ENCODE measurements around the gene KL. TPM values are rescaled to one million over a fixed set of nuclear protein-coding genes. Genes with fewer than 3 reads are reported as not detected.

Gene KL
- total RNA-seq, 1 experiment from 2014 or later = not detected

- TF ChIP-seq MXD4 (CRISPR knock-in tag; IDR thresholded peaks at IDR 0.05; ENCODE audit: borderline replicate concordance) (no peak), GTF2I (CRISPR knock-in tag; conservative IDR thresholded peaks at IDR 0.05) (no peak), SOX15 (CRISPR knock-in tag; IDR thresholded peaks at IDR 0.05) (no peak)
- TF ChIP-seq, protein P1, sequence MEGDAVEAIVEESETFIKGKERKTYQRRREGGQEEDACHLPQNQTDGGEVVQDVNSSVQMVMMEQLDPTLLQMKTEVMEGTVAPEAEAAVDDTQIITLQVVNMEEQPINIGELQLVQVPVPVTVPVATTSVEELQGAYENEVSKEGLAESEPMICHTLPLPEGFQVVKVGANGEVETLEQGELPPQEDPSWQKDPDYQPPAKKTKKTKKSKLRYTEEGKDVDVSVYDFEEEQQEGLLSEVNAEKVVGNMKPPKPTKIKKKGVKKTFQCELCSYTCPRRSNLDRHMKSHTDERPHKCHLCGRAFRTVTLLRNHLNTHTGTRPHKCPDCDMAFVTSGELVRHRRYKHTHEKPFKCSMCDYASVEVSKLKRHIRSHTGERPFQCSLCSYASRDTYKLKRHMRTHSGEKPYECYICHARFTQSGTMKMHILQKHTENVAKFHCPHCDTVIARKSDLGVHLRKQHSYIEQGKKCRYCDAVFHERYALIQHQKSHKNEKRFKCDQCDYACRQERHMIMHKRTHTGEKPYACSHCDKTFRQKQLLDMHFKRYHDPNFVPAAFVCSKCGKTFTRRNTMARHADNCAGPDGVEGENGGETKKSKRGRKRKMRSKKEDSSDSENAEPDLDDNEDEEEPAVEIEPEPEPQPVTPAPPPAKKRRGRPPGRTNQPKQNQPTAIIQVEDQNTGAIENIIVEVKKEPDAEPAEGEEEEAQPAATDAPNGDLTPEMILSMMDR (IDR thresholded peaks at IDR 0.05) = no peak
Observed at GRCh38 chr13:32988608-32989289, 27.5 kb upstream of the KL start (continued).

DNA sequence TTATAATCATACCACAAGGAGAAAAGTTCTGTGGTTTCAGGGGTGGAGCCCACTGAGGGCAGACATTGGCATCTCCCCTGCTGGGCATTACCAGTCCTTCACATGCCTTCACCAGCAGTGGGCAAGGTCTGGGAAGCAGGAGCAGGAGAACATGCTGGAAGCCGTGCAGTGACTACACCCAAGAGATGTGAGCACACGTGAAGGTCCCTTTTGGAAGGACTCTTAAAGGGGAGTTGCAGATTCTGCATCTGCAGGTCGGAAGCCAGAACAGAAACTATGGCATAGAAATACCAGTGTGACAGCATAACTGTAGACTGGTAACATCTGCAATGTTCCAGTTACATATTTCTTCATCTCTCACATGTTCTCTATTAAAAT lies 26.9 kb upstream of the KL start:
- no peak for DNase-seq (ENCODE audit: low spot score)
- Mint-ChIP-seq H3K4me3 (no peak overlapping the region), H3K27me3 (ENCODE audit: low read depth) (peaks cover 2% of the 10 kb centered on the region; the same call in 1 of the 2 replicates), H3K4me1 (no peaks in the 10 kb centered on the region), H3K36me3 (no peaks in the 10 kb centered on the region), H3K27ac (no peak overlapping the region), H3K9me3 (peaks cover 16% of the 10 kb centered on the region)
- TF ChIP-seq, protein P2, sequence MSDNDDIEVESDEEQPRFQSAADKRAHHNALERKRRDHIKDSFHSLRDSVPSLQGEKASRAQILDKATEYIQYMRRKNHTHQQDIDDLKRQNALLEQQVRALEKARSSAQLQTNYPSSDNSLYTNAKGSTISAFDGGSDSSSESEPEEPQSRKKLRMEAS (CRISPR knock-in tag; IDR thresholded peaks at IDR 0.05) = no peak
- POLR2A ChIA-PET = no interaction called here
- ATAC-seq = no peak
- CTCF ChIA-PET = no interaction called here

DNA sequence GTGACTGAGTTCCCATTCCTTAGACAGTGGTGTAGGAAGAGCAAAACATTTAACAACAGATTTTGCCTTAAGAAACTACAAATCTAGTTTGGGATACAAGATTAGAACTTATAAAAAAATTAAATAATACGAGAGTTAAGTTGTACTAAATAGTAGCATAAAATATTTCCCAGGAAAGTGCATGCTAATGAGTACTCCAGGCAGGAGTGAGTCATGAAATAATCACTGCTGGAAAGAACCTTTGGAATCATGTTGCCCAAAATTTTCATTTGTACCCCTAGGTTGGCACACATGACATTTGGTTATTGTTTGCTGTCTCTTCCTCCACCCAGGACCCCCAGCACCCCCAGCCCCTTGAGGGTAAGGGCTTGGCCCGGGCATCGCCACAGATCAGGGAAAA lies 26.3 kb upstream of the KL start:
- CTCF ChIA-PET = no interaction called here
- POLR2A ChIA-PET = no interaction called here
- Mint-ChIP-seq H3K36me3 (no peaks in the 10 kb centered on the region), H3K9me3 (peaks cover 11% of the 10 kb centered on the region), H3K4me1 (no peaks in the 10 kb centered on the region), H3K4me3 (no peak overlapping the region), H3K27me3 (ENCODE audit: low read depth) (peaks cover 2% of the 10 kb centered on the region; the same call in 1 of the 2 replicates), H3K27ac (no peak overlapping the region)
- DNase-seq (ENCODE audit: low spot score) (no peak), ATAC-seq (no peak)
- TF ChIP-seq PREB (CRISPR knock-in tag; IDR thresholded peaks at IDR 0.05; ENCODE audit: borderline replicate concordance) = no peak
- TF ChIP-seq HMGXB4 (CRISPR knock-in tag; IDR thresholded peaks at IDR 0.05) = no peak
- no peak for TF ChIP-seq ETV6 (CRISPR knock-in tag; IDR thresholded peaks at IDR 0.05)
- TF ChIP-seq SMAD3 (CRISPR knock-in tag; IDR thresholded peaks at IDR 0.05; ENCODE audit: borderline replicate concordance) = no peak
- TF ChIP-seq, protein P1 (IDR thresholded peaks at IDR 0.05) = no peak
- TF ChIP-seq, protein P3, sequence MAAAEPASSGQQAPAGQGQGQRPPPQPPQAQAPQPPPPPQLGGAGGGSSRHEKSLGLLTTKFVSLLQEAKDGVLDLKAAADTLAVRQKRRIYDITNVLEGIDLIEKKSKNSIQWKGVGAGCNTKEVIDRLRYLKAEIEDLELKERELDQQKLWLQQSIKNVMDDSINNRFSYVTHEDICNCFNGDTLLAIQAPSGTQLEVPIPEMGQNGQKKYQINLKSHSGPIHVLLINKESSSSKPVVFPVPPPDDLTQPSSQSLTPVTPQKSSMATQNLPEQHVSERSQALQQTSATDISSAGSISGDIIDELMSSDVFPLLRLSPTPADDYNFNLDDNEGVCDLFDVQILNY (CRISPR knock-in tag; IDR thresholded peaks at IDR 0.05) = no peak
- no peak for TF ChIP-seq ZNF671 (CRISPR knock-in tag; IDR thresholded peaks at IDR 0.05)
- TF ChIP-seq, protein P4, sequence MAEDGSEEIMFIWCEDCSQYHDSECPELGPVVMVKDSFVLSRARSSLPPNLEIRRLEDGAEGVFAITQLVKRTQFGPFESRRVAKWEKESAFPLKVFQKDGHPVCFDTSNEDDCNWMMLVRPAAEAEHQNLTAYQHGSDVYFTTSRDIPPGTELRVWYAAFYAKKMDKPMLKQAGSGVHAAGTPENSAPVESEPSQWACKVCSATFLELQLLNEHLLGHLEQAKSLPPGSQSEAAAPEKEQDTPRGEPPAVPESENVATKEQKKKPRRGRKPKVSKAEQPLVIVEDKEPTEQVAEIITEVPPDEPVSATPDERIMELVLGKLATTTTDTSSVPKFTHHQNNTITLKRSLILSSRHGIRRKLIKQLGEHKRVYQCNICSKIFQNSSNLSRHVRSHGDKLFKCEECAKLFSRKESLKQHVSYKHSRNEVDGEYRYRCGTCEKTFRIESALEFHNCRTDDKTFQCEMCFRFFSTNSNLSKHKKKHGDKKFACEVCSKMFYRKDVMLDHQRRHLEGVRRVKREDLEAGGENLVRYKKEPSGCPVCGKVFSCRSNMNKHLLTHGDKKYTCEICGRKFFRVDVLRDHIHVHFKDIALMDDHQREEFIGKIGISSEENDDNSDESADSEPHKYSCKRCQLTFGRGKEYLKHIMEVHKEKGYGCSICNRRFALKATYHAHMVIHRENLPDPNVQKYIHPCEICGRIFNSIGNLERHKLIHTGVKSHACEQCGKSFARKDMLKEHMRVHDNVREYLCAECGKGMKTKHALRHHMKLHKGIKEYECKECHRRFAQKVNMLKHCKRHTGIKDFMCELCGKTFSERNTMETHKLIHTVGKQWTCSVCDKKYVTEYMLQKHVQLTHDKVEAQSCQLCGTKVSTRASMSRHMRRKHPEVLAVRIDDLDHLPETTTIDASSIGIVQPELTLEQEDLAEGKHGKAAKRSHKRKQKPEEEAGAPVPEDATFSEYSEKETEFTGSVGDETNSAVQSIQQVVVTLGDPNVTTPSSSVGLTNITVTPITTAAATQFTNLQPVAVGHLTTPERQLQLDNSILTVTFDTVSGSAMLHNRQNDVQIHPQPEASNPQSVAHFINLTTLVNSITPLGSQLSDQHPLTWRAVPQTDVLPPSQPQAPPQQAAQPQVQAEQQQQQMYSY (CRISPR knock-in tag; IDR thresholded peaks at IDR 0.05) = no peak
- no peak for TF ChIP-seq ZNF263 (CRISPR knock-in tag; IDR thresholded peaks at IDR 0.05; ENCODE audit: low read depth)
- TF ChIP-seq, protein P5, sequence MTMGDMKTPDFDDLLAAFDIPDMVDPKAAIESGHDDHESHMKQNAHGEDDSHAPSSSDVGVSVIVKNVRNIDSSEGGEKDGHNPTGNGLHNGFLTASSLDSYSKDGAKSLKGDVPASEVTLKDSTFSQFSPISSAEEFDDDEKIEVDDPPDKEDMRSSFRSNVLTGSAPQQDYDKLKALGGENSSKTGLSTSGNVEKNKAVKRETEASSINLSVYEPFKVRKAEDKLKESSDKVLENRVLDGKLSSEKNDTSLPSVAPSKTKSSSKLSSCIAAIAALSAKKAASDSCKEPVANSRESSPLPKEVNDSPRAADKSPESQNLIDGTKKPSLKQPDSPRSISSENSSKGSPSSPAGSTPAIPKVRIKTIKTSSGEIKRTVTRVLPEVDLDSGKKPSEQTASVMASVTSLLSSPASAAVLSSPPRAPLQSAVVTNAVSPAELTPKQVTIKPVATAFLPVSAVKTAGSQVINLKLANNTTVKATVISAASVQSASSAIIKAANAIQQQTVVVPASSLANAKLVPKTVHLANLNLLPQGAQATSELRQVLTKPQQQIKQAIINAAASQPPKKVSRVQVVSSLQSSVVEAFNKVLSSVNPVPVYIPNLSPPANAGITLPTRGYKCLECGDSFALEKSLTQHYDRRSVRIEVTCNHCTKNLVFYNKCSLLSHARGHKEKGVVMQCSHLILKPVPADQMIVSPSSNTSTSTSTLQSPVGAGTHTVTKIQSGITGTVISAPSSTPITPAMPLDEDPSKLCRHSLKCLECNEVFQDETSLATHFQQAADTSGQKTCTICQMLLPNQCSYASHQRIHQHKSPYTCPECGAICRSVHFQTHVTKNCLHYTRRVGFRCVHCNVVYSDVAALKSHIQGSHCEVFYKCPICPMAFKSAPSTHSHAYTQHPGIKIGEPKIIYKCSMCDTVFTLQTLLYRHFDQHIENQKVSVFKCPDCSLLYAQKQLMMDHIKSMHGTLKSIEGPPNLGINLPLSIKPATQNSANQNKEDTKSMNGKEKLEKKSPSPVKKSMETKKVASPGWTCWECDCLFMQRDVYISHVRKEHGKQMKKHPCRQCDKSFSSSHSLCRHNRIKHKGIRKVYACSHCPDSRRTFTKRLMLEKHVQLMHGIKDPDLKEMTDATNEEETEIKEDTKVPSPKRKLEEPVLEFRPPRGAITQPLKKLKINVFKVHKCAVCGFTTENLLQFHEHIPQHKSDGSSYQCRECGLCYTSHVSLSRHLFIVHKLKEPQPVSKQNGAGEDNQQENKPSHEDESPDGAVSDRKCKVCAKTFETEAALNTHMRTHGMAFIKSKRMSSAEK (CRISPR knock-in tag; IDR thresholded peaks at IDR 0.05; ENCODE audit: borderline replicate concordance) = no peak
